Measurements from ENCODE around the gene PTCH1. TPM values are rescaled to one million over a fixed set of nuclear protein-coding genes. Genes with fewer than 3 reads are reported as not detected.

PTCH1 gene
- total RNA-seq, 1 experiment from 2014 or later: 36.7 TPM

DNA sequence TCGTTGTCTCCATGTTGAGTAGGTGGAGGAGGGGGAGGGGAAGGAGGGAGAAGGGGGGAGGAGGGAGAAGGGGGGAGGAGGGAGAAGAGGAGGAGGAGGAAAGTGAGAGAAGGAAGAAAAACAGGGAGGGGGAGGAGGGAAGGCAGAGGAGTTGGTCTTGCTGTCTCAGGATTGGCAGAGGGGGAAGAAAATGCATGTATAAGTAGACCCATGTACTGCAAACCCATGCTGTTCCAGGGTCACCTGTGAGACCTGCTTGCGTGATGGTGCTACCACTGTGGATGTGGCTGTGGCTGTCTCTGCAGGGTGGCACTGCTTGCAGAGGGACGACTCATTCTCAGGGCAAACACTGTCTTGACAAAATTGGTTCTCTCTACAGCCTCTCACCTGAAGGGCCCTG, 76.3 kb downstream of the PTCH1 start:
- no peak for DNase-seq (ENCODE audit: low spot score)

DNA sequence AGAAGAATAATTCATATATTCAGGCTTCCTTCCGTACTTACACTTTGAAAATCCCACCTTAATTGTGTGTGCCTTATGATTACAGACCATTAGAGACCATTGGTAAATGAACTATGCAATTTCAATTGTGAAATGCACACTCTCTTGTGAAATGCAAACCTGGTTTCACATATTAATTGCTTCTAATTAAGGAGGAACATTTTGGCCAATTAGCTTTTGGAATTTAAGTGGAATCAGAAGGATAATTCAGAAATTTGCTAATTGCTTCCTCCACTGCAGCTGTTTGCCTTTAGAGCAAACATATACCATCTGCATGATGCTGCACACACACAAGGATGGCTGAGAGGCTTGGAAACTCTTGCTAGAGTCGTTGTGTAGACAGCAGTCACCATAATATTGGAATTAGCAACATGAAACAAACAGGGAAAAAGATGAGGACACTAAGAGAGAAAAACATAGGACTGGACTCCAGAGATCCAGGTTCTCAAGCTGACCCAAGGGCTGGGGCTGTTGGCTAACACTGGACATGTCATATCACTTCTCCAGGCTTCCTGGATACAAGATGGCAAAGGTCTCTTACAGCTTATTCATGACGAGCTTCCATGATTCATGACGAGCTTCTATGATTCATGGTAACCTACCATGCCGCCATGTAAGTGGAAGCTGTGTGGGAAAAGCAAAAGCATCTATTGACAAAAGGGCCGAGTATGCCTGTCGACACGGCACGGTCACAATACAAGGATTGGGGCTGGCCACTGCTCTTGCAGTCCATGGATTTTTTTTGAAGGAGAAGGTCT, 78.0 kb downstream of the PTCH1 start:
- DNase-seq (ENCODE audit: low spot score): no peak

GRCh38 chr9:95437559-95437958, 79.2 kb downstream of the PTCH1 start:
- DNase-seq (ENCODE audit: low spot score): no peak

- DNase-seq (ENCODE audit: low spot score): no peak
Observed at GRCh38 chr9:95436416-95436815, 80.4 kb downstream of the PTCH1 start.

DNA sequence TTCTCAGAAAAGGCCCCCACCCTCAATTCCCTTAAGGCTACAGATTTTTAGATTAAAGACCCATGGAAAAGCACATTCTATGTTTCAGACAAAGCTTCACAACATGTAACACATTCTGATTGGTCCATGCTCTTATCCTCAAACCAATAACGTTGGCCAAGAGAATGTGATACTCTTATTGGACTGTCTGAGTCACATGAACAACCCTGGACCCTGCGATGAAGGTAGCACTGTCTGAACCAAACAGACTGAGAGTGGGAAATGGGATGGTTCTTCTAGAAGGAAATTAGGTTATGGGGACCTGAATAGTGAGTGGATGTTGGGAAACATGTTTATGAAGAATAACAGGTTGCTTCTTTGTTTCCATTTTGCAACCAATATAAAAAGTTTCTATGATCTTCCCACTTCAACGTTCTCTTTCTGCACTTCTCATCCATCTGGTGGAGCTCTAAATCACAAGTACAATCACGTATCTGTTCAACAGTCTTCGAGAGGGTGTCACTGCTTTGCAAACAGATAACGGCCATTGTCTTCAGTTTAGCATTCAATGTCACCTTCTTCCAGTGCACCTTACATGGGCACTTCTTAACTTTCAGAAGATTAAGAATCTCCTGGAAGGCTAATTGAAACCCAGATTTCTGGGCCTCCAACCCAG, 81.6 kb downstream of the PTCH1 start:
- no peak for DNase-seq (ENCODE audit: low spot score)

DNA sequence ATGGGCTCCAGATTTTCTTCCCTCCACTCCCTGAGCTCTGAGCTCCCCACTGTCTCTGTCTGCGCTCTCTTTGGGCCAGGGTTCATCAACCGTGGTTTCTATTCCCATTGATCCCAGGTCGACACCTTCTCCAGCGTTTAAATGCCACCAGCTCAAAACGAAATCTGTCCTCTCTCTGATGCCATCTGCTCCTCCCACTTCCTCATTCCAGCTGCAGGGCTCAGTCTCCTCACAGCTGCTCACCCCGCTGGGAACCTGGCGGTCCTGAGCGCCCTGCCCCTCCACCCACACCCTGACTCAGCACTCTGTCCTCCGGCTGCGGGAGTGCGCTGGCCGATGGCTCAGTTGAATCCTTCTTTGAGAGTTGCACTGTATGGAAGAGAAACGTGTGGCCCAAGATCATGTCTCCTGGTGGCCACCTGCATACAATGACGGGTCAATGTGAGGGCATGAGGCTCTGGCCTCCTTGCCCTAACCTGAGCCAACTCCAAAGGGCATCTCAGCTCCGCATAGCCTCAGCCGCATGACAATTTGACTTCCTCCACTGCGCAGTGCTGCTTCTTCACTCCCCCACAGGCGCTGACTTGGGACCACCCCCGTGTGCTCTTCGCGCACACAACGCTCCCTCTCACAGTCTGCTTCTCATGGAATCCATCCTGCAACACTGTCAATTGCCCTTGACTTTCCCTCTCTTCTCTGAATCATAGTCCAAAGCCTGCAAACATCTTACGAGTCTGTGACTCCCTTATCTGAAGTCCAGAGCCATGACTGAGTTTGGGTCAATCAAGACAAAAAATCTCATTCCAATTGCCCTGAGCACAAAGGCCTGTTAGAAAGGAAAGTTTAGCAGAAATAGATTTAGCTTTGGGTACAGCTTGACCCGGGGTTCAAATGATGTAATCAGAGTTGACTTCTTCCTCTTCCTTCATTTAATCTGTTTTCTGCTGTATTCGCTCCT, 82.4 kb downstream of the PTCH1 start:
- DNase-seq (ENCODE audit: low spot score): no peak

DNA sequence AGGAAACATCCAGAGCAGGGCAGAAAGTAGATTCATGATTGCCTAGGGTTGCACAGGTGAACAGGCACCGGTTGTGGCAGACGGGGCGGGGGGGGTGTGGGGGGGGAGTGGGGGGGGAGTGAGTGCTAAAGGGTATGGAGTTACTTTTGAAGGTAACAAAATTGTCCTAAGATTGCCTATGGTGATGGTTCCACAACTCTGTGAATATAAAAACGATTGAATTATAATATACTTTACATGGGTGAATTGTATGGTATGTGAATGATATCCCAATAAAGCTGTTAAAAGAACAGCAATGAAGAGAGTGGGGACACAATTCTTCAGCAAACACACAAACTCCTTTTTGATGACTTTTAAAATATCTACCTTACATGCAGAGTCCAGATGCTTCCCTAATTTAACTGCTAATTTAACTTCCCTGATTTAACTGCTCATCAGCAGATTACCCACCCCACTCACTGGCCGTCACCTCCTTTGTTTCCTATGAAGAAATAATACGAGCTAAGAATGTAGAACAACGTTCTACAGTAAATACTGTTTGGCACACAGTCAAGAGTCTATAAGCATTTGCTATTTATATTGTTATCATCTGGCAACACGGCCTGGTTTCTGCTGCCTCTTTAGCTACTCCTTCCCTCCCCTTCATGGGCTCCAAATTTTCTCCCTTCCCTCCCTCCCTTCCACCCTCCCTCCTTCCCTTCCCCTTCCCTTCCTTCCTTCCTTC, 83.5 kb downstream of the PTCH1 start:
- DNase-seq (ENCODE audit: low spot score): no peak

- DNase-seq (ENCODE audit: low spot score): no peak
Observed at GRCh38 chr9:95431286-95431685, 85.5 kb downstream of the PTCH1 start.

- no peak for DNase-seq (ENCODE audit: low spot score)
Observed at GRCh38 chr9:95429948-95430620, 86.7 kb downstream of the PTCH1 start.

DNA sequence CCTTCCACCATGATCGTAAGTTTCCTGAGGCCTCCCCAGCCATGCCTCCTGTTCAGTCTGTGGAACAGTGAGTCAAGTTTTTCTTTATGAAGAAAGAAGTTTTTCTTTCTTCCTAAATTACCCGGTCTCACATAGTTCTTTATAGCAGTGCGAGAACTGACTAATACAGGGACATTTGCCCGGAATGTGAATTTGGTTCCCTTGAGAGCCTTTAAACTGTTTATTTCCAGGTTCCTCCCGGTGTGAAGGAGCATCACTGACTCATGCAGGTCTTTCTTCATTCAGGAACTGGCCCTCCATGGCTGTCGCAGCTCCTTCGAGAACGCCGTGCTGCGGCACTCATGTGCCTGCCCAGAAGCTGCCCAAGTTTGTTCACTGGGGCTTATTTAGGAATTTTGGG, 87.7 kb downstream of the PTCH1 start:
- no peak for DNase-seq (ENCODE audit: low spot score)

- DNase-seq (ENCODE audit: low spot score): peak; percentile 66
Observed at GRCh38 chr9:95425910-95426551, 90.7 kb downstream of the PTCH1 start.

DNA sequence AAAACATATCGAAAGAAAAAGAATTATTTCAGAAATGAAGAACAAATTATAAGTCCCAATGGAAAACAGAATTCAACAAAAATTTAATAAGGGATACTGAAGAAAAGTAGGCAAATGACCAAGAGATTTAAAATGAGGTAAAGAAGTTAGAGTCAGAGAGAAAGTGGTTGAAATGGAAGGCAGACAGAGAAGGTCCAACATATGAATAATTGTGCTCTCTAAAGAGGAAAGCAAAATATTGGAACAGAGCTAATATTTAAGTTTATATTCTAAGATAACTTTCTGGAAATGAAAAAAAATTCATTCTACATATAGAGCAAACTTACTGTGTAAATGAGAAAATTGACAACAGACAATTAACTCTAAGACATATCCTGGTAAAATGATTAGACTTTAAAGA, 94.1 kb downstream of the PTCH1 start:
- DNase-seq (ENCODE audit: low spot score): no peak

DNA sequence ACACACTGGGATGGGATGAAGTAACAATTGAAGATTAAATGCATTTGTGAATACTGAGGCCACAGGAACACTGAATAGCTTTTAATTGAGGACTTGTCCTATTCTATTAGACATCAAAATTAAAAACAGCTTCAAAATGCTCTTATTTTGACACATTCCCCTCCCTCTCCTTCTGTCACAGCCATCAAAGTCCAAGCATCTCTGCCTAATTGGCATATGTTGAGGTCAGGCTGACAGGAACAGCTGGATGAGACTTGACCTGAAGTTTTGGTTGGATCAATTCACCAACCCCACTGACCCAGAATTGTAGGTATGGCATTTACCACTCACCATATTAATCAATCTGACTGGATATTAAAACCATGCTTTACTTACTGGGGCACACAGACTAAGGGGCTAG, 96.3 kb downstream of the PTCH1 start:
- DNase-seq (ENCODE audit: low spot score): no peak

DNA sequence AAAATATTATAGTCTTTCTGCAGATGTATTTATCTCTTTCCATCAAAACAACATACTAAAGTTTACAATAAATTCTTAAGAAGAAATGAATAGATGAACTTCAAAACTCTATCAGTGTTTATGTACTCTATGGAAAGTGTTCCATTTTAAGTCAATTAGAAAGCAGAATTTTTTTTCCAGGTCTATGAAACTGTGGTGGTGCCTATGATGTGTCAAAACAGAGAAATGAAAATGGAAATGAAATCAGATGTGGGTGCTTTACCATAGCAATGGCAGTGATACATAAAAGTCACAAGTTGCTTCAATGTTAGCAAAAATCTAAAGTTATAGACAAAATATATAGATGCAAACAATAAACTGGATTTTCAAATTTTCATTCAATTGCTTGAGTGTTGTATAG, 97.3 kb downstream of the PTCH1 start:
- no peak for DNase-seq (ENCODE audit: low spot score)

GRCh38 chr9:95415158-95415557, 101.6 kb downstream of the PTCH1 start:
- DNase-seq (ENCODE audit: low spot score): no peak

DNA sequence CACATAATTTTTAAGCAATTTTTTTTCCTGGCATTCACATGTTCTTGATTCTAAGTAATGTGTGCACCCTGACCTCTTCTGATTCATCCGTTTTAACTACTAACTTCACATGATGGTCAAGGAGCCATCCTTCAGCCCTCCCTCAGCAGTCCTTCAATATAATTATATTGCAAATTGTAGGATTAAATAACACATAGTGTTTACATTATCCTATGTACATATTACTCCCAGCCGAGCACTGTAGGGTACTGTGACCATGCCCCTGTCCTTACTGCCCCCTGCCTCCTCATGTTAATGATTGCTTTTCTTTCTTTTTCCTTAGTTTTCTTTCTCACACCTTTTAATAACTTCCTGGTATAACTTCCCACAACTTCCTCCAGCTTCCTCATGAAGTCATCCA, 103.0 kb downstream of the PTCH1 start:
- no peak for DNase-seq (ENCODE audit: low spot score)

- no peak for DNase-seq (ENCODE audit: low spot score)
Observed at GRCh38 chr9:95411054-95411892, 105.5 kb downstream of the PTCH1 start.

GRCh38 chr9:95409650-95410426, 106.9 kb downstream of the PTCH1 start:
- DNase-seq (ENCODE audit: low spot score): peak; percentile 36

GRCh38 chr9:95407524-95407923, 109.2 kb downstream of the PTCH1 start:
- no peak for DNase-seq (ENCODE audit: low spot score)

Data from A172 (cell line).